Upper lobe of right lung (tissue), 1 donor: ENCODE measurements around the gene SLC4A3. TPM values are rescaled to one million over a fixed set of nuclear protein-coding genes. Genes with fewer than 3 reads are reported as not detected.

Source experiments
- ATAC-seq: fragments of 200-7000 bp; cut with Tn5 transposase; one replicate; pipeline ENCODE4 v1.9.1; 2020; ENCODE audit warnings: mild to moderate bottlenecking, moderate library complexity
- DNase-seq: peaks from one replicate; pipeline ENCODE4 v3.0.0-alpha.2; 2020
- H3K27ac ChIP-seq: fragments of 200-600 bp; one replicate; pipeline ENCODE4 v1.8.0; 2022
- H3K27me3 ChIP-seq: fragments of 200-600 bp; one replicate; pipeline ENCODE4 v1.8.0; 2022; ENCODE audit warnings: mild to moderate bottlenecking
- H3K36me3 ChIP-seq: fragments of 200-600 bp; one replicate; pipeline ENCODE4 v1.8.0; 2022
- H3K4me1 ChIP-seq: fragments of 200-600 bp; one replicate; pipeline ENCODE4 v1.8.0; 2022
- H3K4me3 ChIP-seq: fragments of 200-600 bp; one replicate; pipeline ENCODE4 v1.8.0; 2022; ENCODE audit warnings: mild to moderate bottlenecking
- H3K9me3 ChIP-seq: fragments of 200-600 bp; one replicate; pipeline ENCODE4 v1.8.0; 2022
- intact Hi-C: fragments of 100-400 bp; cut with DNase I; formaldehyde crosslinking; loops from one replicate; pipeline ENCODE4 v1.11.0; 2022
- total RNA-seq: library from RNA; stranded (reverse); fragmentation: NEBNext Ultra II Directional; extraction: Animal tissue kit (Norgen Biotek cat#: 25700); gene quantifications from one replicate; pipeline ENCODE4 v1.2.1, GENCODE V29; 2021
- TF ChIP-seq, protein P1 (sequence below): fragments of 200-600 bp; IDR thresholded peaks from one replicate; pipeline ENCODE4 v1.8.0; 2022; ENCODE audit warnings: antibody characterized with exemption
- donor health status: DM: no; HTN: yes; CAD: no; lungs with severe emphysema.

The SLC4A3 gene
- total RNA-seq, 1 donor from 2014 or later, result 2.9 TPM

DNA sequence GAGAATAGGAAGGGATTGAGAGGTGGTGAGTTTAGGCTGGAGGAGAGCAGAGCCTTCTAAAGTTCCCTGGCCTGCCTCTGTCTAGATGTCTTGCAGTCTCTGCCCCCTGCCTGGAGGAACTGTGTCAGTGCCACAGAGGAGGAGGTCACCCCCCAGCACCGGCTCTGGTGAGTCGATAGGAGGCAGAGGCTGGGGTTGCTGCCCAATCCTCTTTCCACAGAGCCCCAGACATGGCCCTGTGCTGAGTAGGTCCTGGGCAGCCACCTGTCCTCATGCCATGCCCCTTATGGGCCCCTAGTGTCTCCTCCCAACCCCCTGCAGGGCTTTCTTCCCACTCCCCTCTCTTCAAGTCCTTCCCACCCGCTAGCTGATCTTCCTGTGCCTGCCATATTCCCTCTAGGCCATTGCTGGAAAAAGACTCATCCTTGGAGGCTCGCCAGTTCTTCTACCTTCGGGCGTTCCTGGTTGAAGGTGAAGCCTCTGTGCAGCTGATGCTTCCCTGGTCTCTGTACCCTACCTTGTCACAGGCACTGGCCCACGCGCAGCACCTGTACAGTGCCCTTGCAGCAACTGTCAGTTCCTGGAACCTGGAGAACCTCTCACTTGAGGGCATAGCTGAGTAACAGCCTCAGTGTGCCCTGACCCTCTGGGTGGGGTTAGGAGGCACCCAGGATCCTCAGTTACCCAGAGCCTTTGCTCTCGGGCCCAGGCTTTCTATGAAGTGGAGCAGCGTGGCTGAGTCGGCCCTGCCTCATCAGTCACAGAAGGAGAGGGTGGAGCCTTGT is 13.2 kb upstream of the SLC4A3 start:
- Histone ChIP-seq H3K27me3 (no peaks in the 10 kb centered on the region), H3K9me3 (no peaks in the 10 kb centered on the region), H3K4me1 (no peaks in the 10 kb centered on the region), H3K4me3 (no peak overlapping the region), H3K36me3 (peaks cover 23% of the 10 kb centered on the region), H3K27ac (no peak overlapping the region)
- ATAC-seq (no peak), DNase-seq (no peak)
- intact Hi-C loops, result no loop called here
- TF ChIP-seq, protein P1, sequence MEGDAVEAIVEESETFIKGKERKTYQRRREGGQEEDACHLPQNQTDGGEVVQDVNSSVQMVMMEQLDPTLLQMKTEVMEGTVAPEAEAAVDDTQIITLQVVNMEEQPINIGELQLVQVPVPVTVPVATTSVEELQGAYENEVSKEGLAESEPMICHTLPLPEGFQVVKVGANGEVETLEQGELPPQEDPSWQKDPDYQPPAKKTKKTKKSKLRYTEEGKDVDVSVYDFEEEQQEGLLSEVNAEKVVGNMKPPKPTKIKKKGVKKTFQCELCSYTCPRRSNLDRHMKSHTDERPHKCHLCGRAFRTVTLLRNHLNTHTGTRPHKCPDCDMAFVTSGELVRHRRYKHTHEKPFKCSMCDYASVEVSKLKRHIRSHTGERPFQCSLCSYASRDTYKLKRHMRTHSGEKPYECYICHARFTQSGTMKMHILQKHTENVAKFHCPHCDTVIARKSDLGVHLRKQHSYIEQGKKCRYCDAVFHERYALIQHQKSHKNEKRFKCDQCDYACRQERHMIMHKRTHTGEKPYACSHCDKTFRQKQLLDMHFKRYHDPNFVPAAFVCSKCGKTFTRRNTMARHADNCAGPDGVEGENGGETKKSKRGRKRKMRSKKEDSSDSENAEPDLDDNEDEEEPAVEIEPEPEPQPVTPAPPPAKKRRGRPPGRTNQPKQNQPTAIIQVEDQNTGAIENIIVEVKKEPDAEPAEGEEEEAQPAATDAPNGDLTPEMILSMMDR, result no peak

DNA sequence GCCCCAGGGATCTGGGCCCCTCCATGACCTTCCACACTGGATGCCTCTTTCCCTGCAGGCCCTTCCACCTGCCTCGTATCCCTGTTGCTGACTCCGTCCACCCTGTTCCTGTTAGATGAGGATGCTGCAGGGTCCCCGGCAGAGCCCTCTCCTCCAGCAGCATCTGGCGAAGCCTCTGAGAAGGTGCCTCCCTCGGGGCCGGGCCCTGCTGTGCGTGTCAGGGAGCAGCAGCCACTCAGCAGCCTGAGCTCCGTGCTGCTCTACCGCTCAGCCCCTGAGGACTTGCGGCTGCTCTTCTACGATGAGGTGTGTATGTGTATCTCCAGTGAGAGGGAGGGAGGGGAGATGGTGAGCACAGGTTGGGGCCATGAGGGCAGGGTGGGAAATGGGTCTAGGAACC is 12.4 kb upstream of the SLC4A3 start:
- H3K27me3 ChIP-seq, result no peaks in the 10 kb centered on the region
- no peak for ATAC-seq
- no peak overlapping the region for H3K4me3 ChIP-seq
- TF ChIP-seq, protein P1, result no peak
- H3K4me1 ChIP-seq, result no peaks in the 10 kb centered on the region
- no peaks in the 10 kb centered on the region for H3K9me3 ChIP-seq
- H3K36me3 ChIP-seq, result peaks cover 21% of the 10 kb centered on the region
- H3K27ac ChIP-seq, result no peak overlapping the region
- intact Hi-C loops, result no loop called here
- no peak for DNase-seq

GRCh38 chr2:219615894-219616293 is 11.5 kb upstream of the SLC4A3 start:
- no peaks in the 10 kb centered on the region for H3K27me3 ChIP-seq
- peaks cover 21% of the 10 kb centered on the region for H3K36me3 ChIP-seq
- DNase-seq (no peak), ATAC-seq (no peak)
- intact Hi-C loops, result no loop called here
- H3K27ac ChIP-seq, result no peak overlapping the region
- no peaks in the 10 kb centered on the region for H3K4me1 ChIP-seq
- TF ChIP-seq, protein P1, result no peak
- H3K4me3 ChIP-seq, result no peak overlapping the region
- no peaks in the 10 kb centered on the region for H3K9me3 ChIP-seq

GRCh38 chr2:219616550-219616949 is 10.9 kb upstream of the SLC4A3 start:
- TF ChIP-seq, protein P1, result no peak
- ATAC-seq (no peak), DNase-seq (no peak)
- Histone ChIP-seq H3K4me1 (no peaks in the 10 kb centered on the region), H3K27ac (no peak overlapping the region), H3K4me3 (no peak overlapping the region), H3K9me3 (no peaks in the 10 kb centered on the region), H3K27me3 (no peaks in the 10 kb centered on the region), H3K36me3 (peaks cover 21% of the 10 kb centered on the region)
- intact Hi-C loops, result no loop called here

DNA sequence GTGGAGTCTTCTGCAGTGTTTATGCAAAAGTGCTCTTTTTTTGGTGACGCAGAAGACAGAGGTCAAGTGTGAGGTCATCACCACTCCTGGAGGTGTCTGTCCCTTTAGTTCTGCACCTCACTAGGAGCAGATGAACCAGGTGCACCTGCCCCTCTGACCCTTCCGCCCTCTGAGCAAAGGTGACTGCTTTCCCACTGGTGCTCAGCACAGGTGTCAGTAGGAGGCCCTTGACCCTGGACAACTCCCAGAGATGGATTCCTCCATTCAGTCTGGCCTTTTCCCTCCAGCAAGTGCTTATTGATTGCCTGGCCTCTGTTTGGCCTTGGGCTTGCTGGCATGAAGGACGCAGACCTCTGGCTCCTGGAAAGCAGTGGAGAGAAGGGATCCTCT is 8.7 kb upstream of the SLC4A3 start:
- Histone ChIP-seq H3K9me3 (no peaks in the 10 kb centered on the region), H3K4me3 (no peak overlapping the region), H3K36me3 (peaks cover 21% of the 10 kb centered on the region), H3K27me3 (no peaks in the 10 kb centered on the region), H3K27ac (no peak overlapping the region), H3K4me1 (no peaks in the 10 kb centered on the region)
- no peak for DNase-seq
- intact Hi-C loops, result no loop called here
- no peak for ATAC-seq
- TF ChIP-seq, protein P1, result no peak
